Peyer's patch (tissue), 4 donors: ENCODE results near the gene PANX2.

Source experiments
- POLR2A ChIP-seq, 2 donors: fragments of 450-650 bp; IDR thresholded peaks; one replicate each; pipeline ENCODE4 v1.5.1; 2017; ENCODE audit warnings: antibody characterized with exemption in 2 of 2, mild to moderate bottlenecking in 2 of 2, moderate library complexity in 2 of 2
- TF ChIP-seq, protein P1 (sequence below), 6 experiments: fragments of 450-650 bp in 4 of 6; fragments of 200-600 bp in 2 of 6; sonication (generic) in 1 of 6; IDR thresholded peaks; one replicate each; pipeline ENCODE4 v1.5.1; 2017 to 2019; ENCODE audit warnings: antibody characterized with exemption in 6 of 6, mild to moderate bottlenecking in 3 of 6, moderate library complexity in 1 of 6

DNA sequence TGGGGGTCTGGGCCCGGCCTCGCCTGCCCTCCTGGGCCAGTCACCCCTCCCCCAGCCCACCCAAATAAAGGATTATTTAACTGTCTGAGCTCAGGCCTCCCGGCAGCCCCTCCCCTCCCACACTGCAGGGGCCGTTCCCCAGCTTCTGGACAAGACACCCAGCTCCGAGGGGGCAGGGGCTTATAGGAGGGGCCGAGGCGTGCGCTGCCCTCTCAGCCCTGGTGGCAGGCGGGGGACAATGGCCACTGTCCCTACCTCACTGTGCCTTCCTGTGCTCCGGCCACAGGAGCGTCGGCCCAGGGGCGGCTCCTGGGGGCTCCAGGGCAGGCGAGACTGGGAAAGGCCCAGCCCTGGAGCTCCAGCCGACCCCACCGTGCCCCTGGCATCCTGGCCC lies 28.1 kb downstream of the PANX2 start:
- TF ChIP-seq, protein P1, sequence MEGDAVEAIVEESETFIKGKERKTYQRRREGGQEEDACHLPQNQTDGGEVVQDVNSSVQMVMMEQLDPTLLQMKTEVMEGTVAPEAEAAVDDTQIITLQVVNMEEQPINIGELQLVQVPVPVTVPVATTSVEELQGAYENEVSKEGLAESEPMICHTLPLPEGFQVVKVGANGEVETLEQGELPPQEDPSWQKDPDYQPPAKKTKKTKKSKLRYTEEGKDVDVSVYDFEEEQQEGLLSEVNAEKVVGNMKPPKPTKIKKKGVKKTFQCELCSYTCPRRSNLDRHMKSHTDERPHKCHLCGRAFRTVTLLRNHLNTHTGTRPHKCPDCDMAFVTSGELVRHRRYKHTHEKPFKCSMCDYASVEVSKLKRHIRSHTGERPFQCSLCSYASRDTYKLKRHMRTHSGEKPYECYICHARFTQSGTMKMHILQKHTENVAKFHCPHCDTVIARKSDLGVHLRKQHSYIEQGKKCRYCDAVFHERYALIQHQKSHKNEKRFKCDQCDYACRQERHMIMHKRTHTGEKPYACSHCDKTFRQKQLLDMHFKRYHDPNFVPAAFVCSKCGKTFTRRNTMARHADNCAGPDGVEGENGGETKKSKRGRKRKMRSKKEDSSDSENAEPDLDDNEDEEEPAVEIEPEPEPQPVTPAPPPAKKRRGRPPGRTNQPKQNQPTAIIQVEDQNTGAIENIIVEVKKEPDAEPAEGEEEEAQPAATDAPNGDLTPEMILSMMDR (IDR thresholded peaks at IDR 0.05): no peak
- TF ChIP-seq POLR2A (IDR thresholded peaks at IDR 0.05): no peak
